H54 (cell line): ENCODE data around the gene RXFP3.
A peak's percentile ranks its signal among the peaks of the same experiment; 100 is the strongest.
"Not testable (repeated sequence)": the region's sequence is repeated elsewhere in the genome, so short reads cannot be mapped to it uniquely, and the experiment has no call there.

ENCODE experiments used
- DNase-seq: peaks from one replicate; pipeline ENCODE4 v3.0.0; 2011; ENCODE audit warnings: low spot score, mixed read lengths; ENCODE audit not compliant: insufficient read length
- FAIRE-seq: peaks from 3 replicates; lab custom pipeline; 2011; peaks lifted over from hg19 to GRCh38; lab: Jason Lieb, UNC
- POLR2A ChIP-seq: IDR thresholded peaks from 2 replicates; pipeline ENCODE4 v1.6.1; 2011; ENCODE audit warnings: low read depth, mild to moderate bottlenecking, low read length

RXFP3 gene, protein sequence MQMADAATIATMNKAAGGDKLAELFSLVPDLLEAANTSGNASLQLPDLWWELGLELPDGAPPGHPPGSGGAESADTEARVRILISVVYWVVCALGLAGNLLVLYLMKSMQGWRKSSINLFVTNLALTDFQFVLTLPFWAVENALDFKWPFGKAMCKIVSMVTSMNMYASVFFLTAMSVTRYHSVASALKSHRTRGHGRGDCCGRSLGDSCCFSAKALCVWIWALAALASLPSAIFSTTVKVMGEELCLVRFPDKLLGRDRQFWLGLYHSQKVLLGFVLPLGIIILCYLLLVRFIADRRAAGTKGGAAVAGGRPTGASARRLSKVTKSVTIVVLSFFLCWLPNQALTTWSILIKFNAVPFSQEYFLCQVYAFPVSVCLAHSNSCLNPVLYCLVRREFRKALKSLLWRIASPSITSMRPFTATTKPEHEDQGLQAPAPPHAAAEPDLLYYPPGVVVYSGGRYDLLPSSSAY

DNA sequence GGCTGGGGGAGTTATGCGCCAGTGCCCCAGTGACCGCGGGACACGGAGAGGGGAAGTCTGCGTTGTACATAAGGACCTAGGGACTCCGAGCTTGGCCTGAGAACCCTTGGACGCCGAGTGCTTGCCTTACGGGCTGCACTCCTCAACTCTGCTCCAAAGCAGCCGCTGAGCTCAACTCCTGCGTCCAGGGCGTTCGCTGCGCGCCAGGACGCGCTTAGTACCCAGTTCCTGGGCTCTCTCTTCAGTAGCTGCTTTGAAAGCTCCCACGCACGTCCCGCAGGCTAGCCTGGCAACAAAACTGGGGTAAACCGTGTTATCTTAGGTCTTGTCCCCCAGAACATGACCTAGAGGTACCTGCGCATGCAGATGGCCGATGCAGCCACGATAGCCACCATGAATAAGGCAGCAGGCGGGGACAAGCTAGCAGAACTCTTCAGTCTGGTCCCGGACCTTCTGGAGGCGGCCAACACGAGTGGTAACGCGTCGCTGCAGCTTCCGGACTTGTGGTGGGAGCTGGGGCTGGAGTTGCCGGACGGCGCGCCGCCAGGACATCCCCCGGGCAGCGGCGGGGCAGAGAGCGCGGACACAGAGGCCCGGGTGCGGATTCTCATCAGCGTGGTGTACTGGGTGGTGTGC lies at the start of gene RXFP3:
Gene RXFP3, plus strand, starts transcription at position 6 of the 636 bp plus-strand sequence. Its CDS starts 355 bp downstream, at position 361.
- FAIRE-seq, result no peak
- DNase-seq, result no peak
- TF ChIP-seq POLR2A, result no peak

DNA sequence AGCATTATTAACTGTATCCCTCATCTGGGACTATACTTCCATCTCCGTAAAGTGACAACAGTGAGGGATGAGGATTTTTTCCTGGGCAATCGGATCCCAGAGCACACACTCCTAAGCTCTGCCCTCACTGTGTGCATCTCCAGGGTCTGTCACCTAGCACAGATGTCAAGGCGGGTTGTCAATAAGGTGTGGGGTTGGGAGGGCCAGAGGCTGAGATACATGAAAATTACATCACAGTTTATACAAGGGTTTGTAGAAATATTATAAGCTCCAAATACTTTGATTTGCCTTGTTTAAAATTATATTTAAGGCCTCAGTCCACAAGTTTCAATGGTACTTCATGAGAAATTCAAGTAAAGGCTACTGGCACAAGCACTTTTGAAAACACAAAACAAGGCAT lies 48.9 kb upstream of the RXFP3 start:
- TF ChIP-seq POLR2A, result no peak
- DNase-seq (no peak), FAIRE-seq (no peak)

DNA sequence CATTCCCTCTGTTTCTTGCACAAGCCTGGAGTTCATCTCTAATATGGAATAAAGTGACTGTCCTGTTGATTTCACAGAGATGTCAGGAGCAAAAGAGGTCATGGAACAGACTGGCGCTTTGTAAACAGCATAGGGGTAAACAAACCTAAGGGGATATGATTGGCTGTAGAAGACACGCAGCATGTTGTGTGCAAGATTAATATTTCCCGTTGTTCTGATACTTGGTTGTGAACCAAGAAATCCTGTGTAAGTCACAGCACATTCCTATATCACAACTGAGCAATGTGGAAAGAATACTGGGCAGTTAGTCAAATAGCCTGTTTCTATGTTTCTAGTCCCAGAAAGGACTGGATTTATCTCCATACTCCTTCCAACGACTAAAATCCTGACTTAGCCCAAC lies 47.6 kb upstream of the RXFP3 start:
- no peak for FAIRE-seq
- TF ChIP-seq POLR2A, result no peak
- DNase-seq, result no peak

DNA sequence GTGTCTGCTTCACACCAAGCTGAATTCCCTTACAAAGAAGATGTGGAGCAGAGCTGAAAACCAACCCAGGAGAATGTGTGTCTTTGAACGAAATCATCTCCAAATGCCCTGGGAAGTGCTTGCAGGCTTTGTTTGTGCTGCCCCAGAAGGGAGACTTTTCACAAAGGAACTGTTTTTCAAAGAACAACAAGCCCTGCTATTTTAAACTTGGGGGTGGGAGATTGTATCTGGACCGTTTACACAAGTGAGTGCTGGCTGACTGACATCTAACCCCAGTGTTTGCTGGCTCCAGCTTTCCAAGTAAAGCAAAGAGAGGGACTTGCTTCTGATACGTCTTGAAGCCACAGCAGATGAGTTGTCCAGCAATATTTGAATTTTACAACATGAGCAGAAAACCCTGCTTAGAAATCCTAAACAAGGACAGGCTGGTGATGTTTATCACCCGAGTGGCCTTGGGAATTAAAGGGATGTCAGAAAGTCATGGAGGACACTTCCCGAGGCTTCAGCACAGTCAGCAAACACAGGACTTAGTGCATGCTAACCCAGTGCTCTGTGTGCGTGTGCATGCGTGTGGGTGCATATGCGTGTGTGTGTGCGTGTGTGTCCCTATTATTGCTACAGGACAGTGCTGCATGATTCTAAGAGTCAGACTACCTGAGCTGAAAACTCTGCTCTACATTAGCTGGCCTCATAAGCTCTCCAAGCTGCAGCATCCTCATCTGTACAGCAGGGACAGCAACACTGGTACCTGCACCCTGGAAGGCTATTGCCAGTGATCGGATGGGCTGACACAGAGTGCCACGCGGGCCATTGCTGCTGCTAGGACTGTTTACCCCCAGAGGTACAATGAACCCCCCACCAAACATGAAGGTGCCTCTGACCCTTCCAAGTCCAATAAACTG lies 45.8 kb upstream of the RXFP3 start:
- FAIRE-seq (no peak), DNase-seq (peak; percentile 35)
- no peak for TF ChIP-seq POLR2A

DNA sequence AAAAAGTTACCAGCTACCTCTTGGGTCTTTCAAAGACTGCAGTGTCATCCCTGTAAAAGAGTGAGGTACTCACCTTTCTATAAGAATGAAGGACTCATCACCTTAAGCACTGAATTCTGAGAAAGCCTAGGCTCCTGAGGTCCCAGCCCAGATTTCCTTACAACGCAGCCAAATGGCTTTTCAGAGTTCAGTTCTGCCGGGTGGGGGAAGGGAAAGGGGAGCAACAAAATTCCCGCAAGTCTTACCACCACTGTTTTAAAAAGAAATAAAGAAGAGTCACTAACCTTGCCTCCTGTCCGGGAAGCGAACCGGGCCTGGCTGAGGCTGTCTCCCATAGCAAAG lies 44.8 kb upstream of the RXFP3 start:
- FAIRE-seq (no peak), DNase-seq (no peak)
- TF ChIP-seq POLR2A, result no peak

DNA sequence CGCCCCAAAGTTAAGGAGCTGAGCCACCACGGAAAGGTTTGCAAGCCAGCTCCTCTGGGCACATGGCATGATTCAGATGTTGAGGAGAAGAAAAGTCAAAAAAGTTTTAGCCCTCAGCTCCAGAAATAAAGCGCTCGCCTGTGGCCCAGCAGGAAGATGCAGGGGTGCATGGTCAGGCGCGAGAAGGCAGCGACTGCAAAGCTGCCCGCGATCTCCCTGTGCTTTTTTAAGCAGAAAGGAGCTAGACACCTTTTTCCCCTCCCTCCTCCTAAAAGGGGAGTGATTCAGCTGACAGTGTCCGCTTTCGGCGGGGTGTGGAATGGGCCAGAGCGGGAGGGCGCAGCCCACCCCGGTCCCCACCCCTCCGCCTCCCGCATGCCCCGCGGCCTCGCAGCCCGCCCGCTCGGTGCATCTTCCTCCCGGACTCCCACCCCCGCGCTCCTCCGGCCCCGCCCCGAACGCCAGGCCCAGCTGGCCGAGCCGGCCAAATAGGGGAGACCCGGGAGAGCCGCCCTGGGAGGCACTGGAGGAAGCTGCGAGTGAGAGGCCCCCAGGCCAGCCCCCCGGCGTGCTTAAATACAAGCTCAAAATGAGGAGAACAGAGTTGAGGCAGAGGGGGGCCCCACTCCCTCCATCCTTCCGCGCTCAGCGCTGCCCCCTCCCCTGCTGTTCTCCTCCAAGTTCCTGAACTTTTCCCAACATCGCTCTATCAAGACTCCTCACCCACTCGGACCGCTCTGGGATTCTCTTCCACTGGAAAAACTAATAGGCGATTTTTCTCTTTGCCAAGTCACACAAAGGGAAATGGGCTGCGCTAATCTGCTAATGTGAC lies 44.2 kb upstream of the RXFP3 start, which contains the start of gene ADAMTS12:
Gene ADAMTS12, minus strand, starts transcription at position 203 of the 832 bp plus-strand sequence. Its CDS starts 134 bp downstream, at position 69.
- FAIRE-seq (no peak), DNase-seq (peak; percentile 52)
- TF ChIP-seq POLR2A, result 0 out of 2 replicates have a peak, but pooled peaks have one; percentile 2

DNA sequence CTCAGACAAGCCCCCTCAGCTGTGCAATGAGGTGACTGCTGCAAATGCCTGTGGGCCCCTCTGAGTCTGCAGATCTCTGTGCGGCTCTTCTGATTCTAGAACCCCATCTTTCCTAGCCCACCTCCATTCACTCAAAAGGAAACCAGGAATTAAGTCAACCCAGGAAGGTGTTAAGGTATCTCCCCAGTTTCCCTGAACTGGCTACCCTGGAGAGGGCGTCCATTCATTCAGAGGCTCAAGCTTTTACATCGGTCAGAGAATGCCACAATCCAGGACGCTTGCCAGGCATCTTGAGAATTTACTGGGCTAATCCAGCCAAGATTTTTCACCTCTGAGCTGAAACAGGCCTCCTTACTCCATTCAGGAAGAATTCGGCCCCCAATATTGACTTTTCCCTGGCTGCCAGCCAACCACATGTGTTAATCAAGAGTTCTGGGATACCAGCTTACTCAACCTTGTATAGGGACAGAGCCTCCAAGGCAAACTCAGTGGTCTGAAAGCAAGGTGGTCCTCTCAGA lies 43.5 kb upstream of the RXFP3 start:
- peak; percentile 30 for DNase-seq
- FAIRE-seq, result peak; percentile 89
- no peak for TF ChIP-seq POLR2A

DNA sequence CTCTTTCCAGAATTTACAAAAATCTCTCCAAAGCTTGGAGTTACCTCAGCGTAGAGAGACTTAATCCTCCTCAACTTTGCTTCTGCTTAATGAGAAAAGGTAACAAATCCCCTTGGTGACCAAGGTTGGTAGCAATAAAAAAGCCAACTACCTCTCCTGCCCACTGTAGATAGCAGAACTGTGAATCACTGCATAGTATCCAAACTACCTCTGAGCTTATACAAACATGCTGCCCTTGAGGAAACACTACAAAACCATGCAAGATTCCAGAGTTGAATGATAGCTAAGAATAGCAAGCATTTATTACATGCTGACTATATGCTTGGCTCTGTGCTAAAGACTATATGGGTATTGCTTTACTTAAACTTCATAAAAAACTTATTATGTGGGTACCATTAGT lies 41.6 kb upstream of the RXFP3 start:
- peak; percentile 30 for DNase-seq

DNA sequence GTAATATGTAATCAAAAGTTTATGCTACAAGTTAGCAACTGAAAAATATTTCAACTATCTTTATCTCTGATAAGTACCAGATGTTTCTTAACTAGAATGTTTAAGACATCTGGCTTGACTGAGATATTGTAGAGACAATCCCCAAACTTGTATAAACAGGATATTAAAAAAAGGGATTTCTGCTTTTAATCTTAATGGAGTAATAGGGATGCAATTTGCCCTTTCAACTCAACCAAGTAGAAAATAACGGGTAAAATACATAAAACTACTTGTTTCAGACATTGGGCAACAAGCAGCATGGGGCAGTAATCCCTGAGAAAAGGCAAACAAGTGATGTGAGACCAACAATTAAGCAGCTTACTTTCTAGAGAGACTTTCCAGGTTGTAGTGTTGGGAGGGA lies 35.0 kb upstream of the RXFP3 start:
- DNase-seq (no peak), FAIRE-seq (no peak)
- no peak for TF ChIP-seq POLR2A

More for the DNA sequence above, 41.6 kb upstream of the RXFP3 start:
- TF ChIP-seq POLR2A, result no peak
- FAIRE-seq, result peak; percentile 81

DNA sequence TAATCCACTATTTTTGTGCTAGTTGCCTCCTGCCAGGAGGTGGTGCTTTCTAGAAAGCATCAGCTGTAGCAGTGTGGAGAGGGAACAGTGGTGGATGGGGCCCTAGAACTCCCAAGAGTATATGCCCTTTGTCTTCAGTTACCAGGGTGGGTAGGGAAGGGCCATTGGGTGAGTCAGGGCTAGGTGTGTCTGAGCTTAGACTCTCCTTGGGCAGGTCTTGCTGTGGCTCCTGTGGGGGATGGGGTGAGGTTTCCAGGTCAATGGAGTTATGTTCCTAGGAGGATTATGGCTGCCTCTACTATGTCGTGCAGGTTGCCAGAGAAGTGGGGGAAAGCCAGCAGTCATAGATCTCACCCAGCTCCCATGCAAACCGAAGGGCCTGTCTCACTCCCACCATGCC lies 33.1 kb upstream of the RXFP3 start:
- no peak for TF ChIP-seq POLR2A
- FAIRE-seq (no peak), DNase-seq (no peak)

DNA sequence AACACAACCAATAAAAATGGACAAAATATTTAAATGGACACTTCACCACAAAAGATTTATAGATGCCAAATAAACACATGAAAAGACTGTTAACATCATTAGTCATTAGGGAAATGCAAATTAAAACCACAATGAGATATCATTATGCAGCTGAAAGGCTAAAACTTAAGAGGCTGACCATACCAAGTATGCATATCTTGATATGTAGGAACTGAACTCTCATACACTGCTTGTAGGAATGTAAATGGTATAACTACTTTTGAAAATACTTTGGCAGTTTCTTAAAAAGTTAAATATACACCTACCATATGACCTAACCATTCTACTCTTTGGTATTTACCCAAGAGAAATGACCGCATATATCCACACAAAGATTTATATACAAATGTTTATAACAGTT lies 30.8 kb upstream of the RXFP3 start:
- TF ChIP-seq POLR2A, result no peak
- DNase-seq (no peak), FAIRE-seq (no peak)

DNA sequence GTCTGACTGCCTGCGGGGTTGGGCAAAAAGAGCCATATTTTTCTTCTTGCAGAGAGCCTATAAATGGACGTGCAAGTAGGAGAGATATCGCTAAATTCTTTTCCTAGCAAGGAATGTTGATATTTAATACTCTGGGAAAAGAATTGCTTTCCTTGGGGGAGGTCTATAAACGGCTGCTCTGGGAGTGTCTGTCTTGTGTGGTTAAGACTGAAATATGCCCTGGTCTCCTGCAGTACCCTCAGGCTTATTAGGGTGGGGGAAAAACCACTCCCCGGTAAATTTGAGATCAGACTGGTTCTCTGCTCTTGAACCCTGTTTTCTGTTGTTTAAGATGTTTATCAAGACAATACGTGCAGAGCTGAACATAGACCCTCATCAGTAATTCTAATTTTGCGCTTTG lies 29.9 kb upstream of the RXFP3 start:
- not testable (repeated sequence) for DNase-seq, FAIRE-seq

DNA sequence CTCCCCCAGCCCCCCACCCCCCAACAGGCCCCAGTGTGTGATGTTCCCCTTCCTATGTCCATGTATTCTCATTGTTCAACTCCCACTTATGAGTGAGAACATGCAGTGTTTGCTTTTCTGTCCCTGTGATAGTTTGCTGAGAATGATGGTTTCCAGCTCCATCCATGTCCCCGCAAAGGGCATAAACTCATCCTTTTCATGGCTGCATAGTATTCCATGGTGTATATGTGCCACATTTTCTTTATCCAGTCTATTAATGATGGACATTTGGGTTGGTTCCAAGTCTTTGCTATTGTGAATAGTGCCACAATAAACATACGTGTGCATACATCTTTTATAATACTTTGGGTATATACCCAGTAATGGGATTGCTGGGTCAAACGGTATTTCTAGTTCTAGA lies 21.3 kb upstream of the RXFP3 start:
- not testable (repeated sequence) for FAIRE-seq, DNase-seq
